Measurements from ENCODE around the gene B4GALT3. TPM values are rescaled to one million over a fixed set of nuclear protein-coding genes. Genes with fewer than 3 reads are reported as not detected.

B4GALT3 gene
- total RNA-seq, 1 donor from 2014 or later = 44.0 TPM

- peaks cover 11% of the 10 kb centered on the region for H3K27me3 Mint-ChIP-seq (ENCODE audit: unreplicated experiment)
- DNase-seq (ENCODE audit: low spot score) = peak; percentile 31
- peaks cover 32% of the 10 kb centered on the region for H3K36me3 Mint-ChIP-seq (ENCODE audit: low read depth, unreplicated experiment)
These were observed 10.4 kb downstream of the B4GALT3 start for GRCh38 chr1:161166669-161167548.

GRCh38 chr1:161165742-161166668 lies 11.3 kb downstream of the B4GALT3 start, which contains the start of gene PPOX:
TSS of gene PPOX (plus strand) at chr1:161166426. CDS start at chr1:161166848, 422 bp downstream.
- DNase-seq (ENCODE audit: low spot score) = peak; percentile 87
- Mint-ChIP-seq H3K27ac (ENCODE audit: unreplicated experiment) (peak within 1 kb of the TSS; percentile 98), H3K9me3 (ENCODE audit: unreplicated experiment) (no peaks in the 10 kb centered on the region), H3K27me3 (ENCODE audit: unreplicated experiment) (peaks cover 11% of the 10 kb centered on the region), H3K4me3 (ENCODE audit: unreplicated experiment) (peak within 1 kb of the TSS; percentile 94), H3K36me3 (ENCODE audit: low read depth, unreplicated experiment) (peaks cover 30% of the 10 kb centered on the region), H3K4me1 (ENCODE audit: unreplicated experiment) (peaks cover 33% of the 10 kb centered on the region)
- peak; percentile 26 for TF ChIP-seq CTCF (IDR thresholded peaks at IDR 0.05; ENCODE audit: unreplicated experiment)

More at GRCh38 chr1:161166669-161167548, 10.4 kb downstream of the B4GALT3 start:
- peak overlapping the region; percentile 94 for H3K4me3 Mint-ChIP-seq (ENCODE audit: unreplicated experiment)
- peak overlapping the region; percentile 83 for H3K27ac Mint-ChIP-seq (ENCODE audit: unreplicated experiment)
- no peak for TF ChIP-seq CTCF (IDR thresholded peaks at IDR 0.05; ENCODE audit: unreplicated experiment)
- peaks cover 26% of the 10 kb centered on the region for H3K4me1 Mint-ChIP-seq (ENCODE audit: unreplicated experiment)
- no peaks in the 10 kb centered on the region for H3K9me3 Mint-ChIP-seq (ENCODE audit: unreplicated experiment)

- H3K36me3 Mint-ChIP-seq (ENCODE audit: low read depth, unreplicated experiment) = peaks cover 28% of the 10 kb centered on the region
- H3K4me1 Mint-ChIP-seq (ENCODE audit: unreplicated experiment) = peaks cover 35% of the 10 kb centered on the region
- DNase-seq (ENCODE audit: low spot score) = no peak
- no peak for TF ChIP-seq CTCF (IDR thresholded peaks at IDR 0.05; ENCODE audit: unreplicated experiment)
- H3K27ac Mint-ChIP-seq (ENCODE audit: unreplicated experiment) = peak overlapping the region; percentile 82
- H3K9me3 Mint-ChIP-seq (ENCODE audit: unreplicated experiment) = no peaks in the 10 kb centered on the region
- peaks cover 12% of the 10 kb centered on the region for H3K27me3 Mint-ChIP-seq (ENCODE audit: unreplicated experiment)
- H3K4me3 Mint-ChIP-seq (ENCODE audit: unreplicated experiment) = no peak overlapping the region
These were observed 12.3 kb downstream of the B4GALT3 start for GRCh38 chr1:161164901-161165610.

- Mint-ChIP-seq H3K36me3 (ENCODE audit: low read depth, unreplicated experiment) (peaks cover 25% of the 10 kb centered on the region), H3K27me3 (ENCODE audit: unreplicated experiment) (peaks cover 17% of the 10 kb centered on the region), H3K27ac (ENCODE audit: unreplicated experiment) (peak overlapping the region; percentile 61), H3K4me3 (ENCODE audit: unreplicated experiment) (peak overlapping the region; percentile 53), H3K4me1 (ENCODE audit: unreplicated experiment) (peaks cover 40% of the 10 kb centered on the region), H3K9me3 (ENCODE audit: unreplicated experiment) (no peaks in the 10 kb centered on the region)
- TF ChIP-seq CTCF (IDR thresholded peaks at IDR 0.05; ENCODE audit: unreplicated experiment) = no peak
- DNase-seq (ENCODE audit: low spot score) = no peak
These were observed 13.5 kb downstream of the B4GALT3 start for GRCh38 chr1:161163793-161164192.
